HCT116 (cell line): ENCODE measurements around the gene SLC22A12. TPM values are rescaled to one million over a fixed set of nuclear protein-coding genes. Genes with fewer than 3 reads are reported as not detected.

Experiments used
- ATAC-seq: fragments of 200-7000 bp; cut with Tn5 transposase; 2 replicates; pipeline ENCODE4 v1.9.1; 2020; ENCODE audit warnings: mild to moderate bottlenecking, moderate library complexity
- BruUV-seq: library from RNA; stranded (reverse); fragments of 400-500 nt; replicated peaks from 2 replicates; lab custom pipeline; 2021; lab: Mats Ljungman, UMichigan
- CTCF ChIA-PET: fragments of 300-600 bp; sonication (Branson Sonifier 250); formaldehyde crosslinking; loops from one replicate; lab custom pipeline; 2021; ENCODE audit warnings: antibody characterized with exemption; lab: Charles Lee
- POLR2A ChIA-PET: fragments of 300-600, 350-600 bp; sonication (Branson Sonifier 250); formaldehyde crosslinking; loops from one replicate; lab custom pipeline; 2021; ENCODE audit warnings: antibody characterized with exemption; lab: Charles Lee
- RAD21 ChIA-PET, 2 experiments: fragments of 300-600 bp; sonication (Branson Sonifier 250); formaldehyde crosslinking; loops; one replicate each; lab custom pipeline; 2023; ENCODE audit warnings: low total read pairs in 2 of 2; ENCODE audit not compliant: uncharacterized antibody in 2 of 2, unreplicated experiment in 2 of 2, low non-redundant PET in 1 of 2; lab: Charles Lee
- DNase-seq: peaks from one replicate; pipeline ENCODE4 v3.0.0-alpha.2; 2010; ENCODE audit warnings: low read depth, low spot score
- H2AFZ ChIP-seq: fragments of 200-600 bp; shearing (Covaris generic), sonication (generic); 2 replicates; pipeline ENCODE4 v1.6.1; 2017; ENCODE audit warnings: low read depth, mixed run types, mixed read lengths, antibody characterized with exemption, low read length; ENCODE audit not compliant: poor library complexity, severe bottlenecking
- H3K27ac ChIP-seq: 2 replicates; pipeline ENCODE4 v1.5.1; 2012; ENCODE audit warnings: low read depth, low read length
- H3K27me3 ChIP-seq: fragments of 200-600 bp; sonication (generic); 2 replicates; pipeline ENCODE4 v1.6.1; 2016; ENCODE audit warnings: mixed run types, low read length, mixed read lengths; ENCODE audit not compliant: insufficient read depth
- H3K36me3 ChIP-seq, 2 experiments: fragments of 200-500 bp in 1 of 2; fragments of 200-600 bp in 1 of 2; sonication (Bioruptor generic) in 1 of 2; sonication (generic) in 1 of 2; 2 replicates each; pipeline versions ENCODE4 v1.5.1 to v1.6.1; 2014 to 2016; ENCODE audit warnings: low read length in 2 of 2, inconsistent platforms in 1 of 2, mixed read lengths in 1 of 2, mixed run types in 1 of 2; ENCODE audit not compliant: insufficient read depth in 2 of 2, control insufficient read depth in 1 of 2
- H3K4me1 ChIP-seq, 2 experiments: fragments of 200-600 bp in 1 of 2; sonication (generic) in 1 of 2; 2 replicates each; pipeline versions ENCODE4 v1.5.1 to v1.6.1; 2012 to 2017; ENCODE audit warnings: low read length in 2 of 2, inconsistent platforms in 1 of 2, mild to moderate bottlenecking in 1 of 2, mixed read lengths in 1 of 2, mixed run types in 1 of 2, moderate library complexity in 1 of 2; ENCODE audit not compliant: insufficient read depth in 2 of 2, control insufficient read depth in 1 of 2
- H3K4me2 ChIP-seq: fragments of 200-600 bp; sonication (generic); 2 replicates; pipeline ENCODE4 v1.6.1; 2017; ENCODE audit warnings: mixed run types, low read length, mixed read lengths
- H3K4me3 ChIP-seq, 2 experiments: fragments of 200-600 bp in 1 of 2; sonication (generic) in 1 of 2; replicated peaks in 1 of 2; 2 replicates each; pipeline ENCODE4 v1.5.1; 2011 to 2016; ENCODE audit warnings: low read length in 2 of 2, control low read depth in 1 of 2, low read depth in 1 of 2, mild to moderate bottlenecking in 1 of 2, mixed read lengths in 1 of 2, mixed run types in 1 of 2
- H3K79me2 ChIP-seq: fragments of 200-600 bp; sonication (generic); 2 replicates; pipeline ENCODE4 v1.6.1; 2017; ENCODE audit warnings: mild to moderate bottlenecking, mixed run types, low read length, moderate library complexity, mixed read lengths; ENCODE audit not compliant: insufficient read depth
- H3K9ac ChIP-seq: fragments of 200-600 bp; sonication (generic); 2 replicates; pipeline ENCODE4 v1.6.1; 2016; ENCODE audit warnings: low read length, mixed read lengths
- H3K9me2 ChIP-seq: fragments of 200-600 bp; sonication (generic), shearing (Covaris generic); 2 replicates; pipeline ENCODE4 v1.6.1; 2017; ENCODE audit warnings: mixed run types, mild to moderate bottlenecking, moderate library complexity; ENCODE audit not compliant: insufficient read depth
- H3K9me3 ChIP-seq, 2 experiments: fragments of 200-500 bp in 1 of 2; fragments of 200-600 bp in 1 of 2; sonication (Bioruptor generic) in 1 of 2; sonication (generic) in 1 of 2; 2 replicates each; pipeline ENCODE4 v1.6.1; 2014 to 2017; ENCODE audit warnings: low read length in 2 of 2, mixed read lengths in 2 of 2, inconsistent platforms in 1 of 2, low read depth in 1 of 2, mild to moderate bottlenecking in 1 of 2, mixed run types in 1 of 2, moderate library complexity in 1 of 2; ENCODE audit not compliant: control insufficient read depth in 1 of 2, insufficient read depth in 1 of 2
- H4K20me1 ChIP-seq: fragments of 200-600 bp; sonication (generic), shearing (Covaris generic); 2 replicates; pipeline ENCODE4 v1.6.1; 2017; ENCODE audit warnings: mixed run types, mild to moderate bottlenecking, moderate library complexity; ENCODE audit not compliant: insufficient read depth
- ATF3 ChIP-seq: IDR thresholded peaks from 2 replicates; pipeline ENCODE4 v1.6.1; 2012
- CEBPB ChIP-seq: IDR thresholded peaks from 2 replicates; pipeline ENCODE4 v1.6.1; 2012; ENCODE audit warnings: low read depth
- CTCF ChIP-seq, 3 experiments: fragments of 200-600 bp in 1 of 3; sonication (generic) in 1 of 3; IDR thresholded peaks in 2 of 3; conservative IDR thresholded peaks in 1 of 3; 2 replicates each; pipeline ENCODE4 v1.5.1; 2012 to 2017; ENCODE audit warnings: low read depth in 2 of 3, low read length in 2 of 3, antibody characterized with exemption in 1 of 3, borderline replicate concordance in 1 of 3, control low read depth in 1 of 3, mild to moderate bottlenecking in 1 of 3, mixed read lengths in 1 of 3, mixed run types in 1 of 3, moderate library complexity in 1 of 3; ENCODE audit not compliant: insufficient read depth in 1 of 3
- EGR1 ChIP-seq: IDR thresholded peaks from 2 replicates; pipeline ENCODE4 v1.6.1; 2012; ENCODE audit warnings: low read depth
- ELF1 ChIP-seq: IDR thresholded peaks from 2 replicates; pipeline ENCODE4 v1.6.1; 2012; ENCODE audit warnings: low read depth, borderline replicate concordance
- EZH2 ChIP-seq: fragments of 200-600 bp; sonication (generic); IDR thresholded peaks from 2 replicates; pipeline ENCODE4 v1.6.1; 2017; ENCODE audit warnings: antibody characterized with exemption, mixed run types
- EZH2phosphoT487 ChIP-seq: fragments of 200-600 bp; IDR thresholded peaks from 2 replicates; pipeline ENCODE4 v1.6.1; 2018; ENCODE audit warnings: antibody characterized with exemption, borderline replicate concordance
- FOSL1 ChIP-seq: IDR thresholded peaks from 2 replicates; pipeline ENCODE4 v1.6.1; 2012; ENCODE audit warnings: low read depth
- MAX ChIP-seq: IDR thresholded peaks from 2 replicates; pipeline ENCODE4 v1.6.1; 2012
- POLR2A ChIP-seq: IDR thresholded peaks from 2 replicates; pipeline ENCODE4 v1.7.0; 2011; ENCODE audit warnings: borderline replicate concordance; ENCODE audit not compliant: insufficient read depth, insufficient read length; ENCODE audit errors: extremely low read depth
- REST ChIP-seq: IDR thresholded peaks from 2 replicates; pipeline ENCODE4 v1.6.1; 2012; ENCODE audit warnings: low read depth
- SIN3A ChIP-seq: IDR thresholded peaks from 2 replicates; pipeline ENCODE4 v1.6.1; 2012; ENCODE audit warnings: low read depth
- SP1 ChIP-seq: IDR thresholded peaks from 2 replicates; pipeline ENCODE4 v1.6.1; 2012; ENCODE audit warnings: low read depth
- SRF ChIP-seq: IDR thresholded peaks from 2 replicates; pipeline ENCODE4 v1.6.1; 2012; ENCODE audit warnings: low read depth
- TCF7L2 ChIP-seq: IDR thresholded peaks from 2 replicates; pipeline ENCODE4 v1.7.0; 2011; ENCODE audit warnings: borderline replicate concordance, inconsistent platforms; ENCODE audit not compliant: insufficient read depth, insufficient read length; ENCODE audit errors: extremely low read depth
- YY1 ChIP-seq: IDR thresholded peaks from 2 replicates; pipeline ENCODE4 v1.6.1; 2011; ENCODE audit warnings: low read length, low read depth, moderate library complexity, mild to moderate bottlenecking; ENCODE audit not compliant: insufficient replicate concordance; ENCODE audit errors: extremely low read depth
- ZBTB33 ChIP-seq: IDR thresholded peaks from 2 replicates; pipeline ENCODE4 v1.6.1; 2011; ENCODE audit warnings: mild to moderate bottlenecking, low read length, moderate library complexity; ENCODE audit not compliant: insufficient replicate concordance; ENCODE audit errors: extremely low read depth
- ZFX ChIP-seq: fragments of 450-650 bp; IDR thresholded peaks from 2 replicates; pipeline ENCODE4 v1.6.1; 2017
- ZNF274 ChIP-seq: fragments of 200-500 bp; sonication (Bioruptor generic); IDR thresholded peaks from 2 replicates; pipeline ENCODE4 v1.6.1; 2014; ENCODE audit warnings: mild to moderate bottlenecking, low read depth, low read length, inconsistent platforms
- intact Hi-C: fragments of 100-400 bp; cut with micrococcal nuclease; formaldehyde crosslinking; loops from 2 replicates; pipeline ENCODE4 v1.10.0; 2022
- total RNA-seq: library from RNA; stranded (reverse); gene quantifications from one replicate; pipeline ENCODE4 v1.2.1, GENCODE V29; 2021; ENCODE audit not compliant: unreplicated experiment

Gene SLC22A12
- total RNA-seq, 1 experiment from 2014 or later, result not detected

GRCh38 chr11:64632654-64633053 lies 41.6 kb downstream of the SLC22A12 start:
- RAD21 ChIA-PET, result no interaction called here
- intact Hi-C loops, result no loop called here
- Histone ChIP-seq H3K9me2 (no peaks in the 10 kb centered on the region), H3K4me3 (no peak overlapping the region), H3K4me1 (peaks cover 0 to 9% of the 10 kb centered on the region in 2 experiments; a peak in 2 of 4 replicates), H3K36me3 (no peaks in the 10 kb centered on the region), H4K20me1 (no peaks in the 10 kb centered on the region), H2AFZ (no peak overlapping the region), H3K79me2 (no peaks in the 10 kb centered on the region), H3K4me2 (no peak overlapping the region), H3K27me3 (no peaks in the 10 kb centered on the region), H3K9me3 (no peaks in the 10 kb centered on the region), H3K27ac (no peak overlapping the region), H3K9ac (no peak overlapping the region)
- CTCF ChIA-PET, result no interaction called here
- TF ChIP-seq YY1, result no peak
- no peak for TF ChIP-seq POLR2A
- TF ChIP-seq ZBTB33, result no peak
- no peak for TF ChIP-seq FOSL1
- TF ChIP-seq SP1, result no peak
- TF ChIP-seq SIN3A, result no peak
- TF ChIP-seq CEBPB, result no peak
- no peak for TF ChIP-seq ATF3
- TF ChIP-seq EZH2, result no peak
- no peak for TF ChIP-seq ZNF274
- TF ChIP-seq ELF1, result no peak
- TF ChIP-seq EZH2phosphoT487, result no peak
- TF ChIP-seq ZFX, result no peak
- no peak for TF ChIP-seq MAX
- TF ChIP-seq EGR1, result no peak
- TF ChIP-seq SRF, result no peak
- TF ChIP-seq REST, result no peak
- TF ChIP-seq TCF7L2, result no peak
- no peak for TF ChIP-seq CTCF (IDR thresholded peaks at IDR 0.05 in 2 of 3, conservative IDR thresholded peaks at IDR 0.05 in 1 of 3; ENCODE audit: borderline replicate concordance in 1 of 3, insufficient read depth in 1 of 3, low read depth in 2 of 3, low read length in 2 of 3)
- BruUV-seq, result no TSS peak
- DNase-seq (no peak), ATAC-seq (no peak)
- POLR2A ChIA-PET, result no interaction called here
